ENCODE data around the gene SPTBN1.

DNA sequence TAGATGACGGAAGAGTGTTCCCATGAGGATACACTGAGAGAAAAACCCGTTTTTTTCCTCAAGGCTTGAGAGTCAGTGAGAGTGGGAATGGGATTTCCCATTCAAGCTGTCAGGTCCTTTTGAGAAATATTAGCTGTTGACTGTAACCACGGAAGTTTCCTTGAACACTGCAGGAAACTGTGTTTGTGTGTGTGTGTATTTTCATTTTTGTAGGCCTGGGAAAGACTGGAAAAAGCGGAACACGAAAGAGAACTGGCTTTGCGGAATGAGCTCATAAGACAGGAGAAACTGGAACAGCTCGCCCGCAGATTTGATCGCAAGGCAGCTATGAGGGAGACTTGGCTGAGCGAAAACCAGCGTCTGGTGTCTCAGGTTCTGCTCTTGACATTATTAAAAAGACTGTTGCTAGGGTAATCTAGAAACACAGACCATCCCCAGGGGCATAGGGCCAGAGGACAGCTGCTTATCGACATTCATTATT lies 168.5 kb downstream of the SPTBN1 start:
- TF ChIP-seq, protein P1, sequence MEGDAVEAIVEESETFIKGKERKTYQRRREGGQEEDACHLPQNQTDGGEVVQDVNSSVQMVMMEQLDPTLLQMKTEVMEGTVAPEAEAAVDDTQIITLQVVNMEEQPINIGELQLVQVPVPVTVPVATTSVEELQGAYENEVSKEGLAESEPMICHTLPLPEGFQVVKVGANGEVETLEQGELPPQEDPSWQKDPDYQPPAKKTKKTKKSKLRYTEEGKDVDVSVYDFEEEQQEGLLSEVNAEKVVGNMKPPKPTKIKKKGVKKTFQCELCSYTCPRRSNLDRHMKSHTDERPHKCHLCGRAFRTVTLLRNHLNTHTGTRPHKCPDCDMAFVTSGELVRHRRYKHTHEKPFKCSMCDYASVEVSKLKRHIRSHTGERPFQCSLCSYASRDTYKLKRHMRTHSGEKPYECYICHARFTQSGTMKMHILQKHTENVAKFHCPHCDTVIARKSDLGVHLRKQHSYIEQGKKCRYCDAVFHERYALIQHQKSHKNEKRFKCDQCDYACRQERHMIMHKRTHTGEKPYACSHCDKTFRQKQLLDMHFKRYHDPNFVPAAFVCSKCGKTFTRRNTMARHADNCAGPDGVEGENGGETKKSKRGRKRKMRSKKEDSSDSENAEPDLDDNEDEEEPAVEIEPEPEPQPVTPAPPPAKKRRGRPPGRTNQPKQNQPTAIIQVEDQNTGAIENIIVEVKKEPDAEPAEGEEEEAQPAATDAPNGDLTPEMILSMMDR (IDR thresholded peaks at IDR 0.05; ENCODE audit: low read length): no peak
- TF ChIP-seq EZH2 (IDR thresholded peaks at IDR 0.05; ENCODE audit: borderline replicate concordance, low read length): no peak

Data from OCI-LY1 (cell line).